Measurements from ENCODE around the gene SLCO1B3. TPM values are rescaled to one million over a fixed set of nuclear protein-coding genes. Genes with fewer than 3 reads are reported as not detected.

SLCO1B3 gene
- total RNA-seq, 1 experiment from 2014 or later = not detected

- Histone ChIP-seq H2BK12ac (ENCODE audit: insufficient read length, low read depth, low read length) (no peak overlapping the region), H2BK5ac (ENCODE audit: insufficient read length, low read length) (no peak overlapping the region), H3K79me2 (ENCODE audit: insufficient read depth, low read length) (no peaks in the 10 kb centered on the region), H3K56ac (ENCODE audit: insufficient read length, low read depth, low read length) (no peak overlapping the region), H3K18ac (ENCODE audit: insufficient read length, low read depth, low read length) (no peak overlapping the region), H3K9me3 (ENCODE audit: control insufficient read depth, low read depth, low read length) (no peaks in the 10 kb centered on the region), H2AK5ac (ENCODE audit: insufficient read length, low read length) (no peak overlapping the region), H2AFZ (ENCODE audit: low read length) (no peak overlapping the region), H3K9ac (ENCODE audit: extremely low read depth, insufficient read length, low read length) (no peak overlapping the region), H3K4me1 (ENCODE audit: insufficient read depth, low read length) (no peaks in the 10 kb centered on the region), H2BK20ac (ENCODE audit: low read depth, low read length, poor library complexity, severe bottlenecking) (no peak overlapping the region), H3K27ac (ENCODE audit: insufficient read length, low read depth, low read length) (no peak overlapping the region), H4K20me1 (ENCODE audit: control insufficient read depth, insufficient read depth, insufficient read length) (no peaks in the 10 kb centered on the region), H4K5ac (ENCODE audit: insufficient read length, low read depth, low read length) (no peak overlapping the region), H3K14ac (ENCODE audit: insufficient read depth, low read length) (no peak overlapping the region), H3T11ph (ENCODE audit: low read length) (no peak overlapping the region), H3K23me2 (ENCODE audit: insufficient read length, low read depth, low read length, poor library complexity, severe bottlenecking) (no peaks in the 10 kb centered on the region), H3K79me1 (ENCODE audit: insufficient read depth, low read depth, low read length, poor library complexity, severe bottlenecking) (no peaks in the 10 kb centered on the region), H3K27me3 (ENCODE audit: insufficient read depth, low read length) (no peaks in the 10 kb centered on the region), H3K4ac (ENCODE audit: low read depth, low read length) (no peak overlapping the region), H2BK120ac (ENCODE audit: low read depth, low read length, poor library complexity, severe bottlenecking) (no peak overlapping the region), H4K8ac (replicated peaks; ENCODE audit: insufficient read length, low read depth, low read length) (no peak overlapping the region), H3K4me2 (ENCODE audit: insufficient read depth, insufficient read length, low read length) (no peak overlapping the region), H4K91ac (ENCODE audit: insufficient read length, low read depth, low read length) (no peak overlapping the region), H2BK15ac (ENCODE audit: low read depth, low read length) (no peak overlapping the region), H3K23ac (ENCODE audit: insufficient read length, low read depth, low read length) (no peak overlapping the region)
- Mint-ChIP-seq H3K27ac (peak overlapping the region in 1 of 3 experiments; percentile 12; a peak in 1 of 7 replicates), H3K36me3 (ENCODE audit: insufficient read depth in 1 of 3, low read depth in 3 of 3) (no peaks in the 10 kb centered on the region), H3K4me1 (no peaks in the 10 kb centered on the region), H3K4me3 (no peak overlapping the region), H3K27me3 (ENCODE audit: low read depth) (no peaks in the 10 kb centered on the region), H3K9me3 (no peaks in the 10 kb centered on the region)
- no peak for DNase-seq
- TF ChIP-seq CTCF (conservative IDR thresholded peaks at IDR 0.05) = no peak
- no CpG with 5 or more reads among the region's 2 CpGs for WGBS (ENCODE audit: extremely low coverage, insufficient read length, low lambda C conversion rate)
These were observed 57.8 kb downstream of the SLCO1B3 start for GRCh38 chr12:20868277-20868676.

Data from H9 (cell line).